Measurements from ENCODE around the gene ZSCAN1.

The ZSCAN1 gene

DNA sequence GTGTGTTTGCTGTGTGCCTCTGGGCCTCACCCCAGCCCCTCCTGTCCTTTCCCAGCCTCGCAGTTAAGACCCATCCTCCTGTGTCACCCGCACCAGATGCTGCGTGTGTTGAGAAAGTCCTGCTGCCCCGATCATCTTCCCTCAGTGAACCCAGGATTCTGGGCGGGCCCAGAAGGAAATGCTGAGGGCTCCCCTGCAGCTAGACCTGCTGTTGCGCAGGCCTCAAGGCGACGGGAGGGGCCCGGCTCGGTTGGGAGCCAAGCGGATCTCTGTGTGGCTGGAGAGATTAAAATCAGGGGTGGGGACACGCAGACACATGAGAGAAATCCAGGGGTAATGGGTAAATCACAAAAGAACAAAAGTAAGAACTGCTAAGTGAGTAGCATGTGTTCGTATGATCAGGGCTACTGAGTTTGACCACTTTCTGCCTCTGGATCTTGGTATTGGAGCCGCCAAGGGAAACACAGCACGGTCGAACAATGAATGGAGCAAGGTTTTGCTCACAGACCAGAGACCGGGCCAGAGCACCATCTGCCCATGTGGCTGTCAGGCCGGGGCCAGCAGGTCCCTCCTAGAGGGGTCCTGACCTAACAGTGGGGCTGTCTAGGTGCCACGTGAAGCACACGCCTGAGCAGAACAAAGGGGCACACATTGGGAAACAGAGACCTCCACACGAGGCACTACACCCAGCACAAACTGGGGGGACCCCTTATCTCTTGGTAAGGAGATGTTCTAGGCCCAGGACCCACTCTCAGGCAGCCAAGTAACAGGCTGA, 7.1 kb downstream of the ZSCAN1 start:
- no peak for DNase-seq

DNA sequence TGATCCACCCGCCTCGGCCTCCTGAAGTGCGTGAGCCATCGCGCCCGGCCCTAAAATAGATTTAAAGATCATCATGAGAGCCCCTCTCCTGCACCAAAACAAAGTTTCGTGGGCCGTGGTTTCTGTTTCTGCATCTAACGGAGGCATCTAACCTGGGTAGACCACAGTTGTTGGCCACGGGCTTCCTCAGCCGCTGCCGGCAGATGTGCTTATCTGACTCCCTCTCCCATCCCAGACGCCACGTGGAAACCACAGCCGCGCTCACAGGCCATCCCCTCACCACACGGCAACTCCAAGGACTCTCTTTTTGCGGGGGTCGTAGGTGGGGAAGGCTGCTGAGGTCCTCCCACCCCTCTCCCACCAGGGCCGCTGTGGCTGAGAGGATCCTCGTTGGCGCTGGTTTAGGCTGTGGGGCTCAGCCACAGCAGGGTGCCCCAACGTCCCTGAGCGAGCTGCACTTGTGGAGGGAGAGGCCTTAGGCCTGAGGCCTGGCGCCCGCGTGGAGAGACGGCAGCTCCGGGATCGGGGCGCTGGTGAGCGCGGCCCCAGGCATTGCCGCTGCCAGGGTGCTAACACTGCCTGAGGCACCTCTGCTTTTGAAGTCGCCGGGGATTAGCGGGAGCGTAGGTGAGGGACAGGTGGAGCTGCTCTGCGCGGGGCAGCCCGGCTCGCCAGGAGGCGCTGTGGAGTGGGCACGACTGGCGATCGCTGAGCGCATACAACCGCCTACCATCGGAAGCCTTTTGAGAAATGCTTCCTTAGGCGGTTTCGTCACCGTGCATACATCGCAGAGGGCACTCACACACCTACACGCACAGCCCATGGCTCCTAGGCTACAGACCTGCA, 8.9 kb downstream of the ZSCAN1 start:
- DNase-seq: no peak

DNA sequence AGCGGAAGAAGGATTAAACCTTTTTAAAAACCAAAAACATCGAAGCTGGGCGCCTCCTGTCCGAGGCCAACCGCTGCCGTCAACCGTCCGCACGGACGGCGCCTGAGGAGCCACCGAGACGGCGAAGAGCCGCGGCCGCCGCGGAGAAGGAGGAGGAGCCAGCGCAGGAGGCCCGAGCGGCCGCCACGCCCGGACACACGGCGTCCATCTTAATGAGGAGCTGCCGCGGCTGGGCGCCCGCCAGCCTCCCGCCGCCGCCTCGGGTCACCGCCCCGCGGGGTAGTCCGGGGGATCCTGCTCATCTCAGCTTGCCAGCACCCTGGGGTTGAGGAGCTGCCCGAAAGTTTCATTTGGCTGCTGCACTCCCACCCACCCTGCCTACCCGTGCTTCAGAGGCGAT, 10.6 kb downstream of the ZSCAN1 start:
- no peak for DNase-seq

DNA sequence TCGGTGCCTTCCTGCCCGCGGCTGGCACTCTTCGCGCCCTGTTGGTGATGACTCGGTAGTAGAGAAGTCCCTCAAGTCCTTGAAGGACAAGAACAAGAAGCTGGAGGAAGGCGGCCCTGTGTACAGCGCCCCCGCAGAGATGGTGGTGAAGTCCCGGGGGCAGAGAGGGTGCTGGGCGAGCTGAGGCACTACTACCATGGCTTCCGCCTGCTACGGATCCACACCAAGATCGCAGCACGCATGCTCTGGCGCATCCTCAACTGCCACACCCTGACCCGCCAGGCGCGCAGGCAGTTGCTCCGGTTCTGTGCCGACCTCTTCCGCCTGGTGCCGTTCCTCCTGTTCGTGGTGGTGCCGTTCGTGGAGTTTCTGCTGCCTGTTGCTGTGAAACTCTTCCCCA, 11.1 kb downstream of the ZSCAN1 start:
- no peak for DNase-seq

DNA sequence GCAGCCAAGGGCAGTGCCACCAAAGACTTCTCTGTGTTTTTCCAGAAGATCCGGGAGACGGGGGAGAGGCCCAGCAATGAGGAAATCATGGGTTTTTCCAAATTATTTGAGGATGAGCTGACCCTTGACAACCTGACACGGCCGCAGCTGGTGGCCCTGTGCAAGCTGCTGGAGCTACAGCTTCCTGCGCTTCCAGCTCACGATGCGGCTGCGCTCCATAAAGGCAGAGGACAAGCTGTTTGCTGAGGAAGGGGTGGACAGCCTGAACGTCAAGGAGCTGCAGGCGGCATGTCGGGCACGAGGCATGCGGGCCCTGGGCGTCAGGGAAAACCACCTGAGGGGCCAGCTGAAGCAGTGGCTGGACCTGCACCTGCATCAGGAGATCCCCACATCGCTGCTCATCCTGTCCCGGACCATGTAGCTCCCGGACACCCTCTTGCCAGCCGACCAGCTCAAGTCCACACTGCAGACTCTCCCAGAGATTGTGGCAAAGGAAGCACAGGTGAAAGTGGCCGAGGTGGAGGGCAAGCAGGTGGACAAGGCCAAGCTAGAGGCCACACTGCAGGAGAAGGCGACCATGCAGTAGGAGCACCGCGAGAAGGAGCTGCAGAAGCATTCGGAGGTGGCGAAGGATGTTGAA, 11.7 kb downstream of the ZSCAN1 start:
- no peak for DNase-seq

DNA sequence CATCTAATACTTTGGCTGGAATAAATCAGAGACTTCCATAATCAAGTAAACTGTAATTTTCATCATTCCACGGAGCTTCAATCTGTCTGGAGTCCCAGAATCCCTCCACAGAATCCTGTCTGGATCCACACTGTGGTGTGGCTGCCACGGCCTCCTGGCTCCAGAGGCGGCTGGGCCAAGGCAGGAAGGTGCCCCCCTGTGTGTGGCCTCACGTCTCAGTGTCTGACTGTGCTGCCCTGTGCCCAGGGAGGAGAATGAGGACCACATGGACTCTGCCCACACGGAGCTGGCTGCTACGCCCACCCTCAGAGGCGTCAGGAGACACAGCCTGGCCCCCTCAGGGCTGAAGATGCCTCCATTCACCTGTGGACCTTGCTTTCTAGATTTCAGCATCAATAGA, 13.0 kb downstream of the ZSCAN1 start:
- DNase-seq: no peak

DNA sequence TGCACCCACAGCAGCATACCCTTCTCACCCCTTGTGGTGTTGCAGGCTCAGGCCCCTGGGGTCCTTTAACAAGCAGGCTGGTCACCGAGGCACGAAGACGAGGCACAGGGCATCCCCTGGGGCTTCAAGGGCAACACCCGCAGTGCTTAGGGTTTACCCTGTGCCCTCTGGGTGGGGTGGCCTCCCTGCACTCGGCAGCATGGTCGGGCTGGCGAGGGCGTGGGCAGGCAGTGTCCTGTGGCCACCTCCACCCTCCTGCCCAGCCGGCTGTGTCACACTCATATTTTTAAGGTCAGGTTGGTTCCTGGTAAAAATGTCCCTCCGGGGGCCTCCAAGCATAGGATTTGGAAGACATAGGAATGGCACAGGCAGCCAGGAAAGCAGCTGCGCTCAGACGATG, 13.8 kb downstream of the ZSCAN1 start:
- no peak for DNase-seq

DNA sequence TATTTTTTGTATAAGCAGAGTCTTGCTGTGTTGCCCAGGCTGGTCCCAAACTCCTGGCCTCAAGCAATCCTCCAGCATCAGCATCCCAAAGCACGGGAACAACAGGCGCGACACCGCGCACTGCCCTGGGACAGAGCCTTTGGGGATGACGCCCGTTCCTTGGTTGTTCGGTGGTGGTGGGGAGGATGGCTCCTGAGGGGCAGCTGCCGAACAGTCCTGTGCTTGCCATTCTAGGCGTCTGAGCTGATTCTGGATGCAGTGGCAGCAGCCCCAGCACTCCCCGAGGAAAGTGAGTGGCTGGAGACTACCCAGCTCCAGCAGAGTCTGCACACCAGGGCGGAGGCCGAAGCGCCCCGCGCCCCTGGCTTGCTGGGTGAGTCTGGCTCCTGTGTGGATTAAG, 18.4 kb downstream of the ZSCAN1 start:
- no peak for DNase-seq

DNA sequence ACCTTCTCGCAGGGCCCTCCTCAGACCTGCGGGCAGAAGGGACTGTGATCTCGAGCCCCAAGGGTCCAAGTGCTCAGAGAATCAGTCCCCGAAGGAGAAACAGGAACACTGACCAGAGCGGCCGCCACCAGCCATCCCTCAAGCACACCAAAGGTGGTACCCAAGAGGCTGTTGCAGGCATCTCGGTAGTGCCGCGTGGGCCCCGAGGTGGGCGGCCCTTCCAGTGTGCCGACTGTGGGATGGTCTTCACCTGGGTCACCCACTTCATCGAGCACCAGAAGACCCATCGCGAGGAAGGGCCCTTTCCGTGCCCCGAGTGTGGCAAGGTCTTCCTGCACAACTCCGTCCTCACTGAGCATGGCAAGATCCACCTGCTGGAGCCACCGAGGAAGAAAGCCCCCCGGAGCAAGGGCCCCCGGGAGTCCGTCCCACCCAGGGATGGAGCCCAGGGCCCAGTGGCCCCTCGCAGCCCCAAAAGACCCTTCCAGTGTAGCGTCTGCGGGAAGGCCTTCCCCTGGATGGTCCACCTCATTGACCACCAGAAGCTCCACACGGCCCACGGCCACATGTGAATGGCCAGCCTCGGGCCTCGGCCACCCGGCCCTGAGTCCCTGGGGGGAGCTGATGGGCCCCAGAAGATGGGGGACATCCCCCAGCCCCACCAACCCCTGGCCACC, 19.8 kb downstream of the ZSCAN1 start:
- DNase-seq: no peak

DNA sequence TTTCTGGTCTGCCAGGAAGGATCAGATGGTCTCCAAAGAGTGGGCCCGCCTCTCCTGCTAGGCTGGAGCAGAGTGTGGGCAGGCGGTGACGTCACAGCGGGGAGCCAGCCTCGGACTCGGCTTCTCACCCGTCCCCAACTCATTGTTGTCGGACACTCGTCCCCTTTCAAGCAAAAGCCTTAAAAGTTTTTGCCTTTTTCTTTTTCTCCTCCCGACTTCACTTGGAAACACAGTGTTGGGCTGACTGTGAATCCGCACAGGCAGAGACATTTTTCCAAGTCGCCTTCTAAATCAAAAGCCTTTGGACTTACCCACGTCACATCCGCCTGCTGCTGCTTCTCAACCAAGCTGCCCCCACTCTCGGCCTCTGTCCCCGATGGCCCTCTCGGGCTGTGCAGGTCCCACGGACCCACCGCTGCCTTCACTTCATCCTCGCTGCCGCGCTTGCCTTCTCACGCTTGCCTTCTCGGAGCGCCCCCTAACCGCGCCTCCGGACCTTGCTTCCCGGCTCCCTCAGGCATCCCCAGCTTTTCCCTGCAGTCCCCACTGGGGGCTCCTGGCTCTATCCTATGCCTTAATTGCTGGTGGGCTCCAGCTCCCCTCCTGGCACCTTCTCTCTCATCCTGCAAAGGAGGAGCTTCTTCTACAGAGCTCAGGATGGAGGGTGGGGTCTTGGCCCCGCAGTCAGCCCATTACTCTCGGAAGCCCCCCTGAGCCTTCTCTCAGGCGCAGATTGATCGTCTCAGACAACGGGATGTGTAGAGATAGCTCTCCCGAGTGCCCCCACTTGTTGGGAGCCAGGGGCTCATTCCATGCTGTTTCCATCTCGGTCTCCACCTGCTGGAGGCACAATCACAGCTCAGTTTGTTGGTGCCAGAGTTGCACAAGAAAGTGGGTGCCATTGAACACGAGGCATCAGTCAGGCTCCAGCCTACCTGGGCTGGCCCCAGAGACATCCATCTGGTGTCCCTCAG, 21.4 kb downstream of the ZSCAN1 start:
- no peak for DNase-seq

DNA sequence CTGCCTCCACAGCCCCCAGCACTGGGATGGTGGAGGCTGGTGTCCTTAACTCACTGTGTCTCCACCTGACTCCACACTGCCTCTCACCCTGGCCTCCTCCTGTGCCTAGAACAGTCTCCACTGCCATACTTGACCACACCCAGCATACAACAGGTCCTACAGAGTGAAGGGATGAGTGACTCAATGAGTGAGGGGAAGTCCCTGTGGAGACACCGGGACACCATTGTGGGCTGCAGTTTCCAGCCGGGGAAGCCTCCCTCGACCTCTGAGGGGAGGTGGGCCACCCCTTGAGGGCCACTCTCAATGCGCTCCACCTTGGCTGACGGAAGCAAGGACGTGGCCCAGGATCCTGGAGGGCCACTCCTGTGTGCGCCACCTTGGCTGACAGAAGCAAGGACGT, 22.4 kb downstream of the ZSCAN1 start:
- DNase-seq: no peak

DNA sequence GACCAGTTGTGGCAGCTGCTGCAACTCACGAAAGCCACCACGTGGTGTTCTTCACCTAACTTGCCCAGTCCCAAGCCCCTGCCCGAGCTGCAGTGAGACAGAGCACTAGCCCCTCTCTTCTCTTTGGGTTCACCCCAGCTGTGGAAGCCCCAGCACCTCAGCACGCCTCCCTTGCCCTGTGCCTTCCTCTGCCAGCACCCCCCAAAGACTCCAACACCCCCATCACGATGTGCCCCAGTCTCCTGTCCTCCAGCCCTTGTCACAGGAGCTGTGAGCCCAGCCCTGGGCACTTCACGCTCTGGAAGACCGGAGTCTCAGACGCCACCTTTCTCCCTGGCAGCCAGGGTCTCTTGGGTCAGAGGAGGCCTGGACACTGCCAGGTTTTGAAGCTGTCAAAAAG, 23.0 kb downstream of the ZSCAN1 start:
- DNase-seq: no peak

DNA sequence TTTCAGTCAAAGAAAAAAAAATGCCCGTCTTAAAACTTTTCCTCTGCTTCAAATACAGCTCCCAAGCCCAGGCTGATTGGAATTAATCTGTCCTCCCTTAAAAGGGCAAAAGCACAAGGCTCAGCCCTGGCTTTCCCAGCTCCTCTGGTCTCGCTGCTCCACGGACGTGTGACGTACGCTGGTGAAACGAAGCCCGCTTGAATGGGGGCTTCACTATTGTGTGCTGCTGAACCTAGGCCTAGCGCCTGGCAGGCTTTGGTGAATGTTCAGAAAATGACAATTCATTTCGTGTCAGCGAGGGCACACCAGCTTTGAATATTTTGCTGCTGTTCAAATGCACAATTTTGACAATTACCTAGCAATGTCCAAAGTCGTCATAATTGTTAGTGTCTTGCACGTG, 24.6 kb downstream of the ZSCAN1 start:
- DNase-seq: no peak

DNA sequence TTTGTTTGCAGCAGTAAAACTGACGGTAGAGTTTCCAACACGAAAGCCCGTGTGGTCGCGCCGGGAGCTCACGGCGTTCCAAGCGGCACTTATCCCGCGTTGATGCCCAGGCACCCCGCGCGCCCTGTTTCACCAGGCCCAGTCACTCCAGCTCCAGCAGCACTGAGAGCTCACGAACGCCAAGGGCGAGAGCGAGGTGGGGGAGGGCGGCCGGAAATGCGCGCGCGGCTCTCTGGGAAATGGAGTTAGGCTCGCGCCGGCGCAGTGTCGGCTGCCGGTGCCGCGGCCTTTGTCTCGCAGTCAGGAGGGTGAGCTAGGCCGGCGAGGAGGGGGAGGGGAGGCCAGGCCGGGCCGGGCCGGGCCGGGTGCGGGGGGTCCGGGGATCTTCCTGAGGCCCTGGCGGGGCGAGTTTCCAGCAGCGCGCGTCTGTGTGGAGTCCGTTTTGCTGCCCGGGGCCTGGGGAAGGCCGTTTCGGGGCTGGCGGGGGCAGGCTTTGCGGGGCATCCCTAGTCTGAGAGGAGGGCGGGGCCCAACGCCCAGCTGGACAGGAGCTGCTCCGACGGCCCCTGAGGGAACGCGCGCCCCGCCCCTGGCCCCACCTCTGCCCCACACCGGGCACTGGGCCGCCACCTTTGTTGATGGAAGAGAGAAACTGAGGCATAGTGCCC, 25.3 kb downstream of the ZSCAN1 start, which contains the start of gene ZNF135:
Gene ZNF135 (plus strand): TSS at position 280 of the 668 bp plus-strand sequence. CDS start 721 bp downstream, outside the sequence.
- peak; percentile 67 for DNase-seq

DNA sequence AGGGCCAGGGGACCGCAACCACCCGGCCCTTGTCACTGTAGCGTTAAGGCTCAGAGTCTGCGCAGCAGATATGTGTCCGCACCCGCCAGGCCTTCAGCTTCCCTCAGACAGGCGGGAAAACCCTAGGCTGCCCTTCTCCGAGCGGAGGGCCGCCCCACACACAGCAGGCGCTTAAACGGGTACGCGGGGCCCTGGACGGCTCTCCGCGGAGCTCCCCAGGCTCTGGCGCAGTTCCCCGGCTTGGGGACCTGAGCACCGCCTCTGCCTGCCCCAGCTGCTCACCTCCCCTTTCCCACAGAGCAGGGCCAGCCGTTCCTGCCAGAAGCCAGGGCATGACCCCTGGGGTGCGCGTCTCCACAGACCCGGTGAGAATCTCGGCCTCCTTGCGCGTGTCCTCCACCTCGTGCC, 25.9 kb downstream of the ZSCAN1 start:
- DNase-seq: no peak

DNA sequence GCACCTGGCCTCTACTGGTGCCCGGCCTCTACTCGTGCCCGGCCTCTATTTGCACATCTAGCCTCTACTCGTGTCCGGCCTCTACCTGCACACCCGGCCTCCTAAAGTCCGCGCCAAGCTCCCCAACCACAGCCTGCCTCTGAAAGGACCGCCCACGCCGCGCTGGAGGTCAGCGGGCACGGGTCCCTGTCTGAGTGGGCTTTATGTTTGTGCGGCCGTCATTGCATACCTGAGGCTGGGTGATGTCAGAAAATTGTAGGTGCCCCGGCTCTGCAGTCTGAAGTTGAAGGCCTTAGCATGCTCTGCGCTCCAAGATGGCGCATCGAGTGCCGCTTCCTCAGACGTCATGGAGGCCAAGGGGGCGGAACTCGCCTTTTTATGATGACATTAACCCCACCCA, 26.4 kb downstream of the ZSCAN1 start:
- no peak for DNase-seq

DNA sequence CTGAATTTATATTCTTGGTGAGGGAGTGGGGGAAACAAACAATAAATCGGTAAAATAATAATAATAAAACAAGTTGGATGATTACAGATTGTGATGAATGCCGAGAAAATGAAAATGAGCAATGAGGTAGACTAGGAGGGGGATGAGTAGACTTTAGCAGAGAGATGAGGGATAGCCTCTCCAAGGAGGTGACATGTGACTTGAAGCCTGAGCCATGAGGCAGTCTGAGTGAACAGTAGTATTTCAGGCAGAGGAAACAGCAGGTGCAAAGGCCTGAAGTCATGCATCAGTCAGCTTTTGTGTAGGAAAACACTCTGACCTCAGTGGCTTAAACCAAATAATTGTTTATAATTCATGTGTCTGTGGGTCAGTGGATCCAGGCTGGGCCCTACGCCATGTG, 29.9 kb downstream of the ZSCAN1 start:
- no peak for DNase-seq

DNA sequence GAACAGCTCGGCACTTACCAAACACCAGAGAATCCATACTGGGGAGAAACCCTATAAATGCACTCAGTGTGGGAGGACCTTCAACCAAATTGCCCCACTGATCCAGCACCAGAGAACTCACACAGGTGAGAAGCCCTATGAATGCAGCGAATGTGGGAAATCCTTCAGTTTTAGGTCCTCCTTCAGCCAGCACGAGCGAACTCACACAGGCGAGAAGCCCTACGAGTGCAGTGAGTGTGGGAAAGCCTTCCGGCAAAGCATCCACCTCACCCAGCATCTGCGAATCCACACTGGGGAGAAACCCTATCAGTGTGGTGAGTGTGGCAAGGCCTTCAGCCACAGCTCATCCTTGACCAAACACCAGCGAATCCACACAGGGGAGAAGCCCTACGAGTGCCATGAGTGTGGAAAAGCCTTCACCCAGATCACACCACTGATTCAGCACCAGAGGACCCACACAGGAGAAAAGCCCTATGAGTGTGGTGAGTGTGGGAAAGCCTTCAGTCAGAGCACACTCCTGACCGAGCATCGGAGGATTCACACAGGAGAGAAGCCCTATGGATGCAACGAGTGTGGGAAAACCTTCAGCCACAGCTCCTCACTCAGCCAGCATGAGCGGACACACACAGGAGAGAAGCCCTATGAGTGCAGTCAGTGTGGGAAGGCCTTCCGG, 33.6 kb downstream of the ZSCAN1 start:
- no peak for DNase-seq

DNA sequence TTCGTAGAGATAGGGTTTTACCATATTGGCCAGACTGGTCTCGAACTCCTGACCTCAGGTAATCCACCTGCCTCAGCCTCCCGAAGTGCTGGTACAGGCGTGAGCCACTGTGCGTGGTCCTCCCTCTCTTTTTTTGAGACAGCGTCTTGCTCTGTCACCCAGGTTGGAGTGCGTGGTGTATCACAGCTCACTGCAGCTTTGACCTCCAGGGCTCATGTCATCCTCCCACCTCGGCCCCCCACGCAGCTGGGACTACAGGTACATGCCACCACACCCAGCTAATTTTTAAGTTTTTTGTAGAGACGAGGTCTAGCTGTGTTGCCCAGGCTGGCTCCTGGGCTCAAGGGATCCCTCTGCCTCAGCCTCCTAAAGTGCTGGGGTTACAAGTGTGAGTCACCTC, 46.0 kb downstream of the ZSCAN1 start:
- no peak for DNase-seq

DNA sequence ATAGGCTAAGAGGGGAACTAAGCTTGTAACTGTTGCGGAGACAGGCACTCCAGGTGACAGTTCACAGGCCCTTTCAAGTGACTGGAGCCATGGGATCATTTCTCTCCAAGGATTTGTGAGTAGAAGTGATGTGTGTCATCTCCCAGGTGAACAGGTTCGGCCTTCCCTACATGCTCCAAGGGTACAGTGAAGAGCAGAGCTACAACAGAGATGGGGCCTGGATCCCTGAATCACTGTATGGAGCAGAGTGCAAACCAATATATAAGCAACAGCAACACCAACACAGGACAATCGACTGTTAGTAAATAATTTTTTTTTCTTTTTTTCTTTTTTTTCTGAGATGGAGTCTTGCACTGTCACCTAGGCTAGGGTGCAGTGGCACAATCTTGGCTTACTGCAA, 49.2 kb downstream of the ZSCAN1 start:
- DNase-seq: no peak
